GM10248 (cell line): ENCODE measurements around the gene ATAD1.
"Not testable (repeated sequence)": the region's sequence is repeated elsewhere in the genome, so short reads cannot be mapped to it uniquely, and the experiment has no call there.

Experiments
- CTCF ChIA-PET: fragments of 300-600 bp; sonication (Branson Sonifier 250); formaldehyde crosslinking; extraction: SDS; loops from one replicate; lab custom pipeline; 2021; ENCODE audit warnings: antibody characterized with exemption; lab: Yijun Ruan, JAX
- POLR2A ChIA-PET: fragments of 350-650 bp; sonication (Branson Sonifier 250); formaldehyde crosslinking; extraction: SDS; loops from one replicate; lab custom pipeline; 2020; ENCODE audit warnings: antibody characterized with exemption; lab: Yijun Ruan, JAX
- DNase-seq: peaks from one replicate; pipeline ENCODE4 v3.0.0; 2012; ENCODE audit errors: extremely low spot score
- CTCF ChIP-seq: IDR thresholded peaks from 2 replicates; pipeline ENCODE4 v1.5.1; 2012; ENCODE audit warnings: mild to moderate bottlenecking, low read depth; ENCODE audit errors: extremely low read depth, missing control alignments, control extremely low read depth

ATAD1 gene

GRCh38 chr10:87817609-87818504 is at the start of gene ATAD1:
ATAD1 (minus strand) TSS chr10:87818226; CDS start chr10:87814599, 3,627 bp downstream.
- CTCF ChIA-PET: interaction anchor here (0.8 to 2.9 kb wide), 19 partner anchors 11 to 765 kb away, joined by 3 to 11 read pairs (median 4); partner anchors contain the start of gene RNLS
- DNase-seq: peak; percentile 88
- peak; percentile 35 for TF ChIP-seq CTCF
- POLR2A ChIA-PET: interaction anchor here (1.2 kb wide), 1 partner anchor 44 kb away, joined by 3 read pairs; no protein-coding TSS in a partner anchor

GRCh38 chr10:87867453-87867852 is 49.4 kb upstream of the ATAD1 start:
- no peak for DNase-seq
- ChIA-PET CTCF (no interaction called here), POLR2A (no interaction called here)
- TF ChIP-seq CTCF: no peak

- ChIA-PET POLR2A (no interaction called here), CTCF (interaction anchor here (1.4 kb wide), 1 partner anchor 248 kb away, joined by 6 read pairs; no protein-coding TSS in a partner anchor)
- TF ChIP-seq CTCF: no peak
- no peak for DNase-seq
Measured at GRCh38 chr10:87866412-87866974, 48.5 kb upstream of the ATAD1 start.

- CTCF ChIA-PET: interaction anchor here (1.0 to 1.6 kb wide), 4 partner anchors 9 to 524 kb away, joined by 3 to 6 read pairs (median 4); no protein-coding TSS in a partner anchor
- POLR2A ChIA-PET: no interaction called here
- DNase-seq: no peak
- no peak for TF ChIP-seq CTCF
Measured at GRCh38 chr10:87865241-87865881, 47.3 kb upstream of the ATAD1 start.

- TF ChIP-seq CTCF: no peak
- POLR2A ChIA-PET: interaction anchor here (1.3 kb wide), 1 partner anchor 201 kb away, joined by 3 read pairs; no protein-coding TSS in a partner anchor
- no peak for DNase-seq
- CTCF ChIA-PET: interaction anchor here (1.0 to 3.3 kb wide), 4 partner anchors 10 to 525 kb away, joined by 3 to 10 read pairs (median 4); no protein-coding TSS in a partner anchor
Measured at GRCh38 chr10:87864496-87865059, 46.6 kb upstream of the ATAD1 start.

- POLR2A ChIA-PET: interaction anchor here (1.3 kb wide), 1 partner anchor 202 kb away, joined by 3 read pairs; no protein-coding TSS in a partner anchor
- not testable (repeated sequence) for DNase-seq
- CTCF ChIA-PET: interaction anchor here (1.1 to 3.3 kb wide), 4 partner anchors 10 to 525 kb away, joined by 3 to 10 read pairs (median 4); no protein-coding TSS in a partner anchor
Measured at GRCh38 chr10:87863951-87864495, 46.0 kb upstream of the ATAD1 start.
